LNCAP (cell line): ENCODE data around the gene STOX2.

ENCODE experiments used
- CTCF ChIP-seq: fragments of 450-650 bp; IDR thresholded peaks from 2 replicates; pipeline ENCODE4 v1.5.1; 2017; ENCODE audit warnings: mild to moderate bottlenecking

Gene STOX2

GRCh38 chr4:183897193-183897592 is 7.9 kb upstream of the STOX2 start:
- no peak for TF ChIP-seq CTCF

- TF ChIP-seq CTCF: no peak
Observed at GRCh38 chr4:183898456-183898855, 6.7 kb upstream of the STOX2 start.

- TF ChIP-seq CTCF: no peak
Observed at GRCh38 chr4:183903021-183903760, 1.9 kb upstream of the STOX2 start.

- no peak for TF ChIP-seq CTCF
Observed at GRCh38 chr4:183905593-183906488, 734 bp downstream of the STOX2 start.

GRCh38 chr4:183906489-183906738 is 1.3 kb downstream of the STOX2 start:
- TF ChIP-seq CTCF: no peak

GRCh38 chr4:183906739-183907651 is 1.9 kb downstream of the STOX2 start:
- TF ChIP-seq CTCF: no peak
